ENCODE measurements around the gene ZNF143. TPM values are rescaled to one million over a fixed set of nuclear protein-coding genes. Genes with fewer than 3 reads are reported as not detected.

ZNF143 gene
- total and polyA plus RNA-seq, 2 of the 13 experiments (the other 11 are each of a cell fraction or from before 2014, with no cell fraction given) = 22.4 to 35.6 TPM

GRCh38 chr11:9529334-9529650 is 68.5 kb downstream of the ZNF143 start (continued):
- TF ChIP-seq ZNF546 (CRISPR knock-in tag; conservative IDR thresholded peaks at IDR 0.05) (no peak), SP5 (CRISPR knock-in tag; IDR thresholded peaks at IDR 0.05; ENCODE audit: borderline replicate concordance, low read depth) (peak; percentile 40; the same call in 1 of the 2 replicates), HMGXB4 (CRISPR knock-in tag; IDR thresholded peaks at IDR 0.05; ENCODE audit: borderline replicate concordance in 1 of 2, low read depth in 1 of 2) (no peak), ZNF772 (CRISPR knock-in tag; IDR thresholded peaks at IDR 0.05) (0 out of 2 replicates have a peak, but pooled peaks have one; percentile 37), ZNF142 (CRISPR knock-in tag; IDR thresholded peaks at IDR 0.05) (no peak), HMG20B (CRISPR knock-in tag; conservative IDR thresholded peaks at IDR 0.05) (no peak), HNRNPL (IDR thresholded peaks at IDR 0.05; ENCODE audit: low read depth, low read length) (no peak), JARID2 (CRISPR knock-in tag; IDR thresholded peaks at IDR 0.05; ENCODE audit: insufficient replicate concordance) (no peak)
